Activated CD8-positive, alpha-beta memory T cell treated with anti-CD3 and anti-CD28 coated beads, Interleukin-2, amount 50 U/mL, for 4 hours (primary cell): ENCODE data around the gene GOLGB1.

Experiments used
- DNase-seq: peaks from one replicate; pipeline ENCODE4 v3.0.0-alpha.2; 2020

The GOLGB1 gene

GRCh38 chr3:121629601-121630000 is 119.9 kb downstream of the GOLGB1 start:
- DNase-seq, result no peak

- no peak for DNase-seq
Measured at GRCh38 chr3:121627622-121628021, 121.9 kb downstream of the GOLGB1 start.

GRCh38 chr3:121627211-121627610 is 122.3 kb downstream of the GOLGB1 start:
- DNase-seq, result no peak

GRCh38 chr3:121626495-121626894 is 123.0 kb downstream of the GOLGB1 start:
- DNase-seq, result no peak

GRCh38 chr3:121624147-121624899 is 125.2 kb downstream of the GOLGB1 start:
- DNase-seq, result no peak

- no peak for DNase-seq
Measured at GRCh38 chr3:121621491-121621890, 128.1 kb downstream of the GOLGB1 start.

- DNase-seq, result no peak
Measured at GRCh38 chr3:121619691-121620090, 129.8 kb downstream of the GOLGB1 start.
